HG03558 (cell line): ENCODE measurements around the gene CYP4F12.
"Not testable (repeated sequence)": the region's sequence is repeated elsewhere in the genome, so short reads cannot be mapped to it uniquely, and the experiment has no call there.

Experiments
- ATAC-seq: cut with Tn5 transposase; IDR thresholded peaks from one replicate; pipeline ENCODE4 v1.9.1; 2021; ENCODE audit warnings: moderate number of reproducible peaks; ENCODE audit not compliant: unreplicated experiment; ENCODE audit errors: extremely low read depth

Gene CYP4F12

DNA sequence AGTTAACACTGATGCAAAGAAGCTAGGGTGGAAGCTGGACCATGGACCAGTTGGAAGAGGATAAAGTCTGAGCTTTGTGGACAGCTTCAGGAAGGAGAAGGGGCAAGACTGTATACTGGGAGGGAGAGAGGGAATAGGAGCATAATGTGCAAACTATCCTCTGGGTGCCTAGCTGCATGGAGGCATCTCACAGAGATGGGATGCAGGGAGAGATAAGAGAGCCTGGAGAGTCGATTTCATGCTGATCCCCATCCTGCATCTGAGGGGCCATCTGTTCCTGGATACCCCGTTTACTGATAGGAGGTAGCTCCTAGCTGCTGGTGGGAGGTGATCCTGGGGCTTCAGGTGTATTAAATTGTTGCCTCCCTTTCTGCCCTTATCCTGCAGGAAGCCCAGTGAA lies 23.4 kb upstream of the CYP4F12 start:
- no peak for ATAC-seq

DNA sequence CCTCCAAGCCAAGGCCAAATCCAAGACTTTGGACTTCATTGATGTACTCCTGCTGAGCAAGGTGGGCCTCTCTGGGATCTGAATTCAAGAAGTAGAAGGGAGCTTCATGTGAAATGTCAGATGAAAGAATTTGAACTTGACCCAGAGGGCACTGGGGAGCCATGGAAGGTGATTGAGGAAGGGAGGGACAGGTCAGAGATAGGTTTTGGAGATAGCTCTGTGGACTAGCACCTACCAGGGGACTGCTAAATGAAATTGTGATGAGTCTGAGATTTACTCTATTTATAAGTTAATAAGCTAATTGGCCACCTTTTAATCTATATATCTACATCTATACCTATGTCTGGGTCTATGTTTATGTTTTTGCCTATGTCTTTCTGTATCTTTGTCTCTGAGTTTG lies 22.8 kb upstream of the CYP4F12 start:
- not testable (repeated sequence) for ATAC-seq

DNA sequence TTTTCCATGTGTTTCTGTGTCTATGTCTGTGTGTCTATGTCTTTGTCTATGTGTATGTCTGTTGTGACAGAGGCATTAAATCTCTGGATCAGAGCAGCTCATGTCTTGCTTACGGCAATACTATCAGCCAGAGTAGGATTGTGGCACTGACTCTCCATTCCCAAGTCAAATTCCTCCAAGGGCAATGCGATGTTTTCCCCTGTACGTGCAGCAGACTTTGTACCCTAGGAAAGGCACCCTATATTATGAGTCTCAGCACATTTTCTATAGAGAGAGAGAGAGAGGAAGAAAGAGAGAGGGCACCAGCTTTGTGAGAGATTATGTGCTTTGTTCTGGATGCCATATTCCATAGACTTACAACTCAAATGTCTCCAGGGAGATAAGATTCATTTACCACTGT lies 21.1 kb upstream of the CYP4F12 start:
- ATAC-seq: no peak

DNA sequence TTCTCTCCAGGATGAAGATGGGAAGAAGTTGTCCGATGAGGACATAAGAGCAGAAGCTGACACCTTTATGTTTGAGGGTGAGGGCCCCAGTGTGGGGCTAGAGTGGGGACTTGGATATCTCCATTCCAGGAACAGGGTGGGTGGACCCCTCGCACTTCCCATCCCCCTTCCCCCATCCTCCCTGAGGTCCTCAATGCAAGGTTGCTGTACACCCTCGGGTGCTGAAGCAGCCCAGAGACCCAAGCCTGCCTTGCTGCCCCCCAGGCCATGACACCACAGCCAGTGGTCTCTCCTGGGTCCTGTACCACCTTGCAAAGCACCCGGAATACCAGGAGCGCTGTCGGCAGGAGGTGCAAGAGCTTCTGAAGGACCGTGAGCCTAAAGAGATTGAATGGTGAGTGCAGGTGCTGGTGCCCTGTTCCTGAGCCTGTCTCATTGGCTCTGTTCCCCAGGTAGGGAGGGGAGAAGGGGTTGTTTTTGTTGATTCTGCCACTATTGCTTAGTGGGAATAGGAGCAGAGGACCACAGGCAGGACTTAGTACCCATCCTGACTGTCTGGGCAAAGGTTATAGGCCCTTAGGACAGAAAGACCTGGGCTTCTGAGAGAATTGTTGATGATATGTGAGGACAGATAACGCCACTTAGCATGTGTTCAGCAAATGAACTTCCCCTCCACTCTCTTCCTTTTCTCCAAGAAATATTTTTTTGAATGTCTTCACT lies 20.2 kb upstream of the CYP4F12 start:
- no peak for ATAC-seq

DNA sequence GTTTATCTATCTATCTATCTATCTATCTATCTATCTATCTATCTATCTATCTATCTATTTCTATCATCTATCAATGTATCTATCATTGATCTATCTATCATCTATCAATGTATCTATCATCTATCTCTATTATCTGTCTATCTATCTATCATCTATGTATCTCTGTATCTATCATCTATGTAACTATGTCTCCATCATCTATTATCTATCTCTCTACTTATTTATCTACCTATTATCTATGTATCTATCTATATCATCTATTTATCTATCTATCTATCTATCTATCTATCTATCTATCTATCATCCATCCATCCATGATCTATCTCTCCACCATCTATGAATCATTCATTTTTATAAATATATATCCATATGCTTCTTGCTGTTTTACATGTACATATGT lies 16.4 kb upstream of the CYP4F12 start:
- no peak for ATAC-seq

DNA sequence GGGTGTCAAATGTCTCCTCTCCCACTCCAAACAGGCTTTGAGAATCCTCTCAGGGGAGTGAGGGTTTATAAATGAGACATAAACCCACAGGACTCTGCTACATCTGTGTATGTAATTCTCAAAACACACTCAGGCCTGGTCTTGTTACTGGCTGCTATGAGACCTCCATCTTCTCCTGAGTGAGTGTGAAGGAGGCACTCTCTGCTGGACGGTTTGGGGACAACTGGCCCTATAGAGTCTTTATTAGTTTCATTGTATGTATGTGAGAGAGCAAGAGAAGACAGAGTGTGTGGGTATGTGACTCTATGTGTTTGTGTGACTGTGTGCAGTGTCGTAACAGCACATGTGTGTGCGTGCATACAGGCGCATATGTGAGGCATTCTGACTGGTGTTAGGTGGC lies 9.6 kb upstream of the CYP4F12 start:
- ATAC-seq: no peak

DNA sequence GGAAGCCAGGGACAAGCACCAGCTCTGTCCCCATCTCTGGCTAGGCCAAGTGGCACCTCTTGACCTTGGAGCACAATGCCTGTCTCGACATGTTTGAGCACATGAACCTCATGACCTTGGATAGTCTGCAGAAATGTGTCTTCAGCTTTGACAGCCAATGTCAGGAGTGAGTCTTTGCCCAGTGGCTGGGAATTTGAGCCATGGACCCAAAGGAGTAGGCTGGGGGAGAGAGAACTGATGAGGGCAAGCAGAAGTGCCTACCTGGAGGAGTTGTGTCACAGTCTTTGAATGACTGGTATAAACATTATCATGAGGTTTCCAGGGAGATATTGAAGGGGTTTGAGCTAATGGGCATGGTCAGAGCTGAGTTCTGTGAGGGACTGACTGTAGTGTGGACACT lies 6.7 kb upstream of the CYP4F12 start:
- no peak for ATAC-seq

DNA sequence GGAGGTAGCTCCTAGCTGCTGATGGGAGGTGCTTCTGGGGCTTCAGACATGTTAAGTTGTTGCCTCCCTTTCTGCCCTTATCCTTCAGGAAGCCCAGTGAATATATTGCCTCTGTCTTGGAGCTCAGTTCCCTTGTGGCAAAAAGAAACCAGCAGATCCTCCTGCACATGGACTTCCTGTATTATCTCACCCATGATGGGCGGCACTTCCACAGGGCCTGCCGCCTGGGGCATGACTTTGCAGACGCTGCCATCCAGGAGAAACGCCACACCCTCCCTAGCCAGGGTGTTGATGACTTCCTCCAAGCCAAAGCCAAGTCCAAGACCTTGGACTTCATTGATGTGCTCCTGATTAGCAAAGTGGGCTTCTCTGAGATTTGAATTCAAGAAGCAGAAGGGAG lies 6.0 kb upstream of the CYP4F12 start:
- ATAC-seq: no peak

DNA sequence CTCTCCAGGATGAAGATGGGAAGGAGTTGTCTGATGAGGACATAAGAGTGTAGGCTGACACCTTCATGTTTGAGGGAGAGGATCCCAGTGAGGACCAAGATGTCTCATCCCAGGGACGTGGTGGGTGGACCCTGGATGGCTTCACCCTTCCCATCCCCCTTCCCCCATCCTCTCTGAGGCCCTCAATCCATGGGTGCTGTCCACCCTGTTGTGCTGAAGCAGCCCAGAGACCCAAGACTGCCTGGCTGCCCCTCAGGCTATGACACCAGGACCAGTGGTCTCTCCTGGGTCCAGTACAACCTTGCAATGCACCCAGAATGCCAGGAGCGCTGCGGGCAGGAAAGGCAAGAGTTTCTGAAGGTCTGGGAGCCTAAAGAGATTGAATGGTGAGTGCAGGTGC lies 3.4 kb upstream of the CYP4F12 start:
- no peak for ATAC-seq

DNA sequence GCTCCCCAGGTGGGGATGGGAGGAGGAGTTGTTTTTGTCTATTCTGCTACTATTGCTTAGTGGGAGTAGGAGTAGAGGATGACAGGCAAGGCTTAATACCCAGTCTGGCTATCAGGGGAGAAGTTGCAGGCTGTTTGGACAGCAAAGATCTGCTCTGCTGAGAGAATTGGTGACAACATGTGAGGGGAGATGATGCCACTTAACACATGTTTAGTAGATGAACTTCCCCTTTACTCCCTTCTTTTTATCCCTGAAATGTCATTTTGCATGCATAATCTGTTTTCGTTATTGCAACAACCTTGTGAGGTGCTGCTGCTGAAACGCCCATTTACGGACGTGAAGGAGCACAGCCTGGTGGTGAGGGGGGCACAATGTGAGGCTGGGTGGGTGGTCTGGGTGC lies 3.0 kb upstream of the CYP4F12 start:
- ATAC-seq: no peak

DNA sequence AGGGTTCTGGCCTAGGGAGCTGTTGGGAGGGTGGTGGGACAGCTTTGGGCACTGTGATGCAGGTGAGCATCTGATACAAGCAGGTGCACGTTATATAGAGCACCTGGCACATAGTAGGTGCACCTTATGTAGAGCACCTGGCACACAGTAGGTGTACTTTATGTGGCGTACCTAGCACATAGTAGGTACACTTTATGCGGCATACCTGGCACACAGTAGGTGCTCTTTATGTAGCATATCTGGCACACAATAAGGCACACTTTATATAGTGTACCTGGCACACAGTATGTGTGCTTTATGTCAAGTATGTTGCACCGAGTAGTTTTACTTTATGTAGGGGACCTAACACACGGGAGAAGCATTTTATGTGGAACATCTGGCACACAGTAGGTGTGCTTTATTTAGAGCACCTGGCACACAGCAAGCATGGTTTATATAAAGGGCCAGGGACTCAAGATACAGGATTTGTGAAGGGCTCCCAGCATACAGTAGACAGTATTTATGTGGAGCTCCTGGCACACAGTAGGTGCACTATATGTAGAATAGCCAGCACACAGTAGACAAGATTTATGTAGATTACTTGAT lies 1.6 kb upstream of the CYP4F12 start:
- ATAC-seq: no peak

DNA sequence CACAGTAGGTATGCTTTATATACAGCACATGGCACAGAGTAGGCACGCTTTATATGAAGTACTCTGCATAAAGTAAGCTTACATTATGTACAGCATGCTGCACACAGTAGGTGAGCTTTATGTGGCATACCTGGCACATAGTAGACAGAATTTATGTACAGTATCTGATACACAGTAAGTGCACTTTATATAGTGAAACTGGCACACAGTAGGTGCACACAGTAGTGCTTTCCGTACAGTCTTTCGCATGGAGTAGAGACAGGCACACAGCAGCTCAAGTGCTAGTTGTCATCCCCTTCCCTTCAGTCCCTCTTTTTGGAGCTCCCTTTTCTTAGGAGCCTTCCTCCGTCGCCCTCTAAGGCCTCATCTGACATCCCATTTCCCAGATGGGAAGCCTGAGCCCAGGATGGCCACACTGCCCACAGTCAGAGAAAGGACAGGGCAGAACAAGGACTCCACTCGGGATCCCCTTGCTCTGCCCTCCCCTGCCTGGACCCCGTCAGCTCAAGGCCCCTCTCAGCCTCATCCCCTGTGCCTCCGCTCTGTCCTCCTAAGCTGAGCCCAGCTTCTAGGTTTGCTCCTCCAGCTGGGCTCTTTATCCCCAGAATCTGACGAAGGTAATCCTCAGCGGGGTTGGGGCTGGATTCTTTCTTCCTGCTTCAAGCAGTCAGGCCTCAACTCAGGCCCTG lies 852 bp upstream of the CYP4F12 start:
- no peak for ATAC-seq

DNA sequence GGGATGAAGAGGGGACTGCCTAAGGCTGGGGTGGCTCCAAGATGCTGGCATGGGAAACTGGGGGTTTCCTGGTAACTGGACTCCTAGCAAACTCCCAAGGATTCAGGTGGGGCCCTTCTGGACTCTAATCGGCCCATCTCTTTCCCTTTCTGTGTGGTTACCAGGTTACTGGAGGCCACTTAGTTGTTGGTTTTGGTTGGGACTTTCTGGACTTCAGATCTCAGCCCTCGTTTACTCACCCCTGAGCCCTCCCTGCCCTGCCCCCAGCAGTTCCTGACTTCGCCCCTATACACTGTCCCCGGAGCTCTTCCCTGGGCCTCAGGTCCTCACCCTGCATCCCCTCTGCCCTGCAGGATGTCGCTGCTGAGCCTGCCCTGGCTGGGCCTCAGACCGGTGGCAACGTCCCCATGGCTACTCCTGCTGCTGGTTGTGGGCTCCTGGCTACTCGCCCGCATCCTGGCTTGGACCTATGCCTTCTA lies 328 bp downstream of the CYP4F12 start:
- no peak for ATAC-seq

DNA sequence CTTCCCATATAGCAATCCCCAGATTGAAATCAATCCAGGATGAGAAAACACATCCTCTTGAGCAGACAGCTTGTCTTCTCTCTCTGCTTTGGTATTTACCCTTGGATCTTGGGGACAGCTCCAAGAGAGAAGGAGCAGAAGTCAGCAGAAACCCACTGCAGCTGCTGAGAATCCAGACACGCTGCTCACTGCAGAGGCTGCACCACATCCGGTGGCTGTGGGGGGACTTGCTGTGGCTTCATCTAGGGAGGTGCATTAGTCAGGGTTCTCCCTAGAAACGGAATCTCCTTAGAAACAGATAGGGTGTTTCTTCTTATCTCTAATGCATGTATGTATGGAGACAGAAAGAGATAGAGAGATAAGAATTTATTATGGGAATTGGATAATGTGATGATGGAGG lies 2.7 kb downstream of the CYP4F12 start:
- ATAC-seq: no peak

DNA sequence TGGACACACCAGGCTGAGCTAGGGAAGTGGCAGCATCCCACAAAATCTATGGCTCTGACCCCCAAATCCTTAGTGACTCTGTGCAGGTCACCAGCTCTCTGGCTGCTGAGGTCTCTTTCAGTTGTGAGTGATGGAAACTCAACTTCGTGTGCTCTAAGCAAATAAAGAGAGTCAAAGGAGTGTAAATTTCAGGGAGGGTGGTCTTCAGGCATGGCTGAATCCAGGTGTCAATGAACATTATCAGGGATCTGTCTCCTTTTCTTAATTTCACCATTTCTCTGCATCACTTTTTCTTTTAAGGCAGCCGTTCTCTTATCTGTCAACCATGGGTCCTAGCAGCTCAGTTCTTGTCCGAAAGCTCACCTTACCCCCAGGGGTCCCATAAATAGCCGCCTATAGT lies 6.2 kb downstream of the CYP4F12 start:
- no peak for ATAC-seq

DNA sequence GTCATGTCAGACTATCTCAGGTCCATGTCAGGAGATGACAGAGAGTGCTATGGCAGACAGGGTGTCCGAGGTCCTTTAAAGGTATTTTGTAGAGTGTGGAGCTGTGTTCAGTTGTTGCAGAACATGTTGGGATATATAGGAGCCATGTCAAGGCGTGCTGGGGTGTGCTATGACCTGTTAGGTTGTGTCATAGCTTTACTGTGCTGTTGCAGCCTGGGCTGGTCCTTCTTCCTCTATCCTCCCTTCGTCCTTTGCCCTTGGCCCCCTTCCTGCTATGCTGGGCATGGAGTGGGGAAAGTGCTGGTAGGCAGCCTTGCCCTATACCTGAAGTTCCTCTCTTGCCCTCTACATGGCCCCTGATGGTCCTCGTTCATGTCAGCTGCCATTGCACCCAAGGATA lies 7.0 kb downstream of the CYP4F12 start:
- ATAC-seq: not testable (repeated sequence)

DNA sequence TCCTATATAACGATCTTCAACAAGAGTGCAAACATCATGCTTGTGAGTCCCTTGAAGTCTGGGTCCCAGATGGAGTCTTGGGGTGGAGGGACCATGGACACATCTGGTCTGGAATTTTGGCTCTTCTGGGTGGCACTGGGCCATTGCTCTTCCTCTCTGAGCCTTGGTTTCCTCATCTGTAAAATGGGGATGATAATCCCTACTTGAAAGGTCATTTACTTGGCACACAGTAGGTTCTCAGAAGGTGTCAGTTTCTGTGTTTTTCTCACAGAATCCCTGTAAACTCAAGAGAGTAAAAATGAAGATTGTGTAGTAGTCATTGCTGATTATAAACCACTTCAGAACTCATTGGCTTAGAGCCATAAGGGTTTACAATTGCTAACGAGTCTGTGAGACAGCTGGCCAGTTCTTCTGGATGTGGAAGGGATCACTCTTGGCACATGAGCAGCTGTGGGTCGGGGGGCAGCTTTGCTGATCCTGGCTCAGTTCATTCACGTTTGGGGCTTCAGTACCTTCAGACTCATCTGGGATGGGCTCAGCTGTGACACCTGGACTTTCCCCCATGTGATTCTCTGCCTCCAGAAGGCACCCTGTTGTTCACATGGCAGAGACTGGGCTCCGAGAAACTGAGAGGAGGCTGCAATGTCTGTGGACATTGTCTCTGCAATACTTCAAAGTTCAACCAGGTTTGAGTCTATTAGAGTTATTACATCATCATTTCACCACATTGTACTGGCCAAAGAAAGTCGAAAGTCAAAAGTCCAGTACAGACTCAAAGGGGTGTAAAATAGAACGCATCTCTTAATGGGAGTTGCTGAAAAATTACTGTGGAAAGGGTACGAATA lies 7.8 kb downstream of the CYP4F12 start:
- no peak for ATAC-seq

DNA sequence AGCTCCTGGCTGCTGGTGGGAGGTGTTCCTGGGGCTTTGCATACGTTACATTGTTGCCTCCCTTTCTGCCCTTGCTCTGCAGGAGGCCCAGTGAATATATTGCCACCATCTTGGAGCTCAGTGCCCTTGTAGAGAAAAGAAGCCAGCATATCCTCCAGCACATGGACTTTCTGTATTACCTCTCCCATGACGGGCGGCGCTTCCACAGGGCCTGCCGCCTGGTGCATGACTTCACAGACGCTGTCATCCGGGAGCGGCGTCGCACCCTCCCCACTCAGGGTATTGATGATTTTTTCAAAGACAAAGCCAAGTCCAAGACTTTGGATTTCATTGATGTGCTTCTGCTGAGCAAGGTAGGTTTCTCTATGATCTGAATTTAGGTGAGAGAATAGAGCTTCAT lies 10.5 kb downstream of the CYP4F12 start:
- no peak for ATAC-seq

DNA sequence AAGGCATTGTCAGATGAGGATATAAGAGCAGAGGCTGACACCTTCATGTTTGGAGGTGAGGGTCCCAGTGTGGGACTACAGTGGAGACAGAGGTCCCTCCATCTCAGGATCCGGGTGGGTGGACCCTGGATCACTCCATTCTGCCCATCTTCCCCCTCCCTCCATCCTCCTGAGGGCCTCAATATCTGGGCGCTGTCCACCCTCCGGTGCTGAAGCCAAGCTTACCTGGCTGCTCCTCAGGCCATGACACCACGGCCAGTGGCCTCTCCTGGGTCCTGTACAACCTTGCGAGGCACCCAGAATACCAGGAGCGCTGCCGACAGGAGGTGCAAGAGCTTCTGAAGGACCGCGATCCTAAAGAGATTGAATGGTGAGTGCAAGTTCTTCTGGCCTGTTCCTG lies 11.9 kb downstream of the CYP4F12 start:
- no peak for ATAC-seq

DNA sequence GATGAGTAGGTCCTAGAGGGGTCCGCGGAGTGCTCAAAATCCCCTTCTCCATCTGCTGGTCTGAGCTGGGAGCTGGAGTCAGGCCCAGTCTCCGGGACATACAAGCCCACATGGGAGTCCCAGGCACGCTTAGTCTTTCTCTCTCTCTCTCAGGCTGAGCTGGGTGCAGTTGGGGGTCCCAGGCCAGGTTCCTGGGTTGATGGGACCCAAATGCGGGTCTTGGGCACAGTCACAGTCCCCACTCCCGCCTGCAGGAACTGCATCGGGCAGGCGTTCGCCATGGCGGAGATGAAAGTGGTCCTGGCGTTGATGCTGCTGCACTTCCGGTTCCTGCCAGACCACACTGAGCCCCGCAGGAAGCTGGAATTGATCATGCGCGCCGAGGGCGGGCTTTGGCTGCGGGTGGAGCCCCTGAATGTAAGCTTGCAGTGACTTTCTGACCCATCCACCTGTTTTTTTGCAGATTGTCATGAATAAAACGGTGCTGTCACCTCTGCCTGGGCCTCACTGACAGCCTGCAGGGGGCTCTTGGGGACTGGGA lies 23.8 kb downstream of the CYP4F12 start:
- no peak for ATAC-seq
